GM19324 (cell line): ENCODE measurements around the gene MND1.

Experiments
- ATAC-seq: cut with Tn5 transposase; IDR thresholded peaks from one replicate; pipeline ENCODE4 v1.9.1; 2021; ENCODE audit warnings: mild to moderate bottlenecking, moderate library complexity; ENCODE audit not compliant: unreplicated experiment, low FRiP score

Gene MND1, protein sequence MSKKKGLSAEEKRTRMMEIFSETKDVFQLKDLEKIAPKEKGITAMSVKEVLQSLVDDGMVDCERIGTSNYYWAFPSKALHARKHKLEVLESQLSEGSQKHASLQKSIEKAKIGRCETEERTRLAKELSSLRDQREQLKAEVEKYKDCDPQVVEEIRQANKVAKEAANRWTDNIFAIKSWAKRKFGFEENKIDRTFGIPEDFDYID

DNA sequence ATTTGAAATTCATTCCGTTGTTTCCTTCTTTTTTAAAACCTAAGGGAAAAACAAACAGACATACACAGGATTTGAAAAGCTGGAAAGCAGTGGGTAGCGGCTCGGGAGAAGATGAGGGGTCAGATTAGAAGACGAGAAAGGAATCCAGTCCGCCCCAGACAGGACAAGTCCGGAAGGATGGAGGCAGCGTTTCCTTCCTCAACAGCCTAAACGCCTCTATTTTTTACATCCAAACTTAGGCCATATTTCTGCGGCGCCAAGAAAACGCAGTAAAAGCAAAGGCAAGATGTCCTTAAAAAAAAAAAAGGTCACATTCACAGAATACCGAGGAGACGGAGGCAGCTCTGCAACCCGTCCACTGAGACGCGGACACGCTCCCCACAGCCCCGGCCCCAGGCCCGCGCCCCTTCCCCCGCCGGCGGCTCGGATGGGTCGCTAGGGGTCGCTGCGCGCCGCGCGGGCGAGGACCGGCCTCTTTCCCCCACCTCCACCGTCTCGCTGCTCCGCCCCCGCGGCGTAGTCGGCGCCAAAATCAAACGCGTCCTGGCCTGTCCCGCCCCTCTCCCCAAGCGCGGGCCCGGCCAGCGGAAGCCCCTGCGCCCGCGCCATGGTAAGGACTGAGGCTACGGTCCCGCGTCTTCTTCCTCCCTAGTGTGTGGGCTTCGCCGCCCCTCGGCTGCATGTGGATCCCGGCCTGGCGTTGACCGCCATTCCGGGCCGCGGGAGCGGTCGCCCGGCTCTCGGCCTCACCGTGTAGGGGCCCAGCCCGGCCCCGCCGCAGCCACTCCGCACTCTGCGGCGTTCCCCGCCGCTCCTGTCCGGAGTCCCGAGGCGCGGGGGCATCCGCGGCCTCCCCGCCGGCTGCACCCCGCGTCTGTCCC, at the start of gene MND1:
Gene MND1 (plus strand): TSS at position 558 of the 881 bp plus-strand sequence. CDS start 50 bp downstream, at position 608.
- ATAC-seq = peak; percentile 85

DNA sequence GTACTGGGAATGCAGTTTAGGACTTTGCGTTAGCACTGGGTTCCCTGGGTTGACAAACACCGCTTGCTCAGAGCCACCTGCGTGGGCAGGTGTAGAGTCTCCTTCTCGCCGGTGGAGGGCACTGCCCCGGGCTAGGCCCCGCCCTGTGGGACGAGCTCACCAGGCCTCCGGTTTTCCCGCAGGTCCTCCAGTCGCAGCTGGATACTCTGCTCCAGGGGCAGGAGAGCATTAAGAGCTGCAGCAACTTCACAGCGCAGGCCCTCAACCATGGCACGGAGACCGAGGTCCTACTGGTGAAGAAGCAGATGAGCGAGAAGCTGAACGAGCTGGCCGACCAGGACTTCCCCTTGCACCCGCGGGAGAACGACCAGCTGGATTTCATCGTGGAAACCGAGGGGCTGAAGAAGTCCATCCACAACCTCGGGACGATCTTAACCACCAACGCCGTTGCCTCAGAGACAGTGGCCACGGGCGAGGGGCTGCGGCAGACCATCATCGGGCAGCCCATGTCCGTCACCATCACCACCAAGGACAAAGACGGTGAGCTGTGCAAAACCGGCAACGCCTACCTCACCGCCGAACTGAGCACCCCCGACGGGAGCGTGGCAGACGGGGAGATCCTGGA, 49.2 kb upstream of the MND1 start:
- ATAC-seq = no peak

GRCh38 chr4:153296040-153296823, 48.3 kb upstream of the MND1 start:
- ATAC-seq = no peak

- ATAC-seq = no peak
Measured at GRCh38 chr4:153297116-153297515, 47.4 kb upstream of the MND1 start.

- no peak for ATAC-seq
Measured at GRCh38 chr4:153310793-153311192, 33.7 kb upstream of the MND1 start.

GRCh38 chr4:153314915-153315314, 29.6 kb upstream of the MND1 start:
- no peak for ATAC-seq

GRCh38 chr4:153318696-153319320, 25.7 kb upstream of the MND1 start:
- no peak for ATAC-seq

GRCh38 chr4:153322791-153323190, 21.7 kb upstream of the MND1 start:
- ATAC-seq = no peak

GRCh38 chr4:153324046-153324445, 20.4 kb upstream of the MND1 start:
- no peak for ATAC-seq

DNA sequence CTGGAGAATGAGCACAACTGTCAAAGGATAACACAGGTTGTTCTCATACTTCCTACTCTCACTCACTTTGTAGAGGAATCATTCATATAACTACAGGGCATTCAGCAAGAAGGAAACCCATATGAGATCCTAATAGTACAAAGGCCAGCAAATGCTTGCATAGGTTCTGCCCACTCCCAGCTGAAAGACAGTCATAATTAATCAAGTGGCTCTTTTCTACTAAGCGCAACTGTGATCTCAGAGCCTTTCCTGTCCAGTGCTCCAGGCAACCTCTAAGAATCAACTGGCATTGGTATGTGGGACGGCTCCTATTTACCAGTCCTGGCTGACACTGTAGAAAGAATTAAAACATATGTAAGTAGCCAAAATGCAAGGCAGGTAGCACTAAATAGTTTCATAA, 18.9 kb upstream of the MND1 start:
- ATAC-seq = no peak

GRCh38 chr4:153326513-153326912, 18.0 kb upstream of the MND1 start:
- ATAC-seq = no peak

GRCh38 chr4:153327247-153327646, 17.2 kb upstream of the MND1 start:
- ATAC-seq = no peak

- ATAC-seq = no peak
Measured at GRCh38 chr4:153332936-153333335, 11.6 kb upstream of the MND1 start.

DNA sequence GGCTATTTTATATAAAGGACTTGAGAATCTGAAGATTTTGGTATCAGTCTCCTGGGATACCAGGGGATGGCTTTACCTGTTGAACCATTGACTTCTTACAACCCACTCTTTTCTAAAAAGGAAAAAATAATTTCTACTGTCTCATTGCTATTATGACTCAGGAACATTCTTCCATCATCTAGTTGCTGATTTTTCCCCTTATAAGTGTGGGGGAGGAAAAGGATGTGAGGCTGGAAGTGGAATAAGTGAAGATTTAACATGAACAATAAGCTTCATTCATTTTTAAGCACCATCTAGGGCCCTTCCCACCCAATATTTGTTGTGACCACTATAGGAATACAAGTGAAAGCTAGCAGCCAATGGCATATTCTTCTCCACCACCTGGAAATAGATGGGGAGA, 10.6 kb upstream of the MND1 start:
- ATAC-seq = no peak

GRCh38 chr4:153335665-153336064, 8.8 kb upstream of the MND1 start:
- ATAC-seq = no peak

- ATAC-seq = no peak
Measured at GRCh38 chr4:153337686-153338085, 6.8 kb upstream of the MND1 start.

GRCh38 chr4:153341575-153342090, 2.9 kb upstream of the MND1 start:
- no peak for ATAC-seq

GRCh38 chr4:153342751-153343552, 1.5 kb upstream of the MND1 start:
- no peak for ATAC-seq
